H9 (cell line): ENCODE data around the gene HABP4. TPM values are rescaled to one million over a fixed set of nuclear protein-coding genes. Genes with fewer than 3 reads are reported as not detected.

Experiments used
- DNase-seq: peaks from one replicate; pipeline ENCODE4 v3.0.0-alpha.2; 2017
- H2AFZ ChIP-seq: one replicate; pipeline ENCODE4 v1.6.1; 2013; ENCODE audit warnings: mild to moderate bottlenecking, low read length, control low read depth, moderate library complexity
- H2AK5ac ChIP-seq: 2 replicates; pipeline ENCODE4 v1.6.1; 2013; ENCODE audit warnings: low read length, control low read depth, mixed read lengths; ENCODE audit not compliant: insufficient read length
- H2BK120ac ChIP-seq: one replicate; pipeline ENCODE4 v1.6.1; 2013; ENCODE audit warnings: low read depth, mild to moderate bottlenecking, low read length, control low read depth, inconsistent platforms; ENCODE audit not compliant: poor library complexity, severe bottlenecking
- H2BK12ac ChIP-seq: 2 replicates; pipeline ENCODE4 v1.6.1; 2013; ENCODE audit warnings: low read length, control low read depth, mixed read lengths, low read depth; ENCODE audit not compliant: insufficient read length
- H2BK15ac ChIP-seq: 2 replicates; pipeline ENCODE4 v1.6.1; 2013; ENCODE audit warnings: low read depth, low read length, control low read depth
- H2BK20ac ChIP-seq: one replicate; pipeline ENCODE4 v1.6.1; 2013; ENCODE audit warnings: low read depth, mild to moderate bottlenecking, low read length, control low read depth, inconsistent platforms; ENCODE audit not compliant: poor library complexity, severe bottlenecking
- H2BK5ac ChIP-seq: 2 replicates; pipeline ENCODE4 v1.6.1; 2013; ENCODE audit warnings: low read length, control low read depth, mixed read lengths; ENCODE audit not compliant: insufficient read length
- H3K14ac ChIP-seq: 2 replicates; pipeline ENCODE4 v1.6.1; 2013; ENCODE audit warnings: low read length, control low read depth; ENCODE audit not compliant: insufficient read depth
- H3K18ac ChIP-seq: 2 replicates; pipeline ENCODE4 v1.6.1; 2013; ENCODE audit warnings: low read depth, mild to moderate bottlenecking, mixed read lengths, low read length, control low read depth; ENCODE audit not compliant: insufficient read length
- H3K23ac ChIP-seq: 2 replicates; pipeline ENCODE4 v1.6.1; 2013; ENCODE audit warnings: low read length, control low read depth, mixed read lengths, low read depth; ENCODE audit not compliant: insufficient read length
- H3K23me2 ChIP-seq: 2 replicates; pipeline ENCODE4 v1.6.1; 2013; ENCODE audit warnings: low read depth, mild to moderate bottlenecking, mixed read lengths, low read length, control low read depth; ENCODE audit not compliant: insufficient read length, poor library complexity, severe bottlenecking
- H3K27ac ChIP-seq: 2 replicates; pipeline ENCODE4 v1.5.1; 2013; ENCODE audit warnings: low read length, control low read depth, mixed read lengths, low read depth; ENCODE audit not compliant: insufficient read length
- H3K27me3 ChIP-seq: 2 replicates; pipeline ENCODE4 v1.6.1; 2013; ENCODE audit warnings: low read length, control low read depth, inconsistent platforms; ENCODE audit not compliant: insufficient read depth
- H3K4ac ChIP-seq: 2 replicates; pipeline ENCODE4 v1.6.1; 2013; ENCODE audit warnings: low read depth, mild to moderate bottlenecking, control low read depth, inconsistent platforms, low read length, moderate library complexity
- H3K4me1 ChIP-seq: 2 replicates; pipeline ENCODE4 v1.6.1; 2013; ENCODE audit warnings: low read length, control low read depth, inconsistent platforms; ENCODE audit not compliant: insufficient read depth
- H3K4me2 ChIP-seq: 2 replicates; pipeline ENCODE4 v1.6.1; 2013; ENCODE audit warnings: low read length, control low read depth, mixed read lengths; ENCODE audit not compliant: insufficient read length, insufficient read depth
- H3K56ac ChIP-seq: 2 replicates; pipeline ENCODE4 v1.6.1; 2013; ENCODE audit warnings: low read depth, mild to moderate bottlenecking, mixed read lengths, low read length, control low read depth; ENCODE audit not compliant: insufficient read length
- H3K79me1 ChIP-seq: 2 replicates; pipeline ENCODE4 v1.6.1; 2013; ENCODE audit warnings: low read depth, mild to moderate bottlenecking, moderate library complexity, low read length, control low read depth, inconsistent platforms; ENCODE audit not compliant: insufficient read depth, poor library complexity, severe bottlenecking
- H3K79me2 ChIP-seq: 2 replicates; pipeline ENCODE4 v1.6.1; 2013; ENCODE audit warnings: low read length, control low read depth, inconsistent platforms; ENCODE audit not compliant: insufficient read depth
- H3K9ac ChIP-seq: 2 replicates; pipeline ENCODE4 v1.6.1; 2013; ENCODE audit warnings: low read length, control low read depth, mixed read lengths; ENCODE audit not compliant: insufficient read length; ENCODE audit errors: extremely low read depth
- H3K9me3 ChIP-seq: one replicate; pipeline ENCODE4 v1.6.1; 2013; ENCODE audit warnings: low read depth, low read length, inconsistent platforms; ENCODE audit not compliant: control insufficient read depth
- H3T11ph ChIP-seq: one replicate; pipeline ENCODE4 v1.6.1; 2013; ENCODE audit warnings: mild to moderate bottlenecking, low read length, control low read depth, inconsistent platforms
- H4K20me1 ChIP-seq: one replicate; pipeline ENCODE4 v1.6.1; 2013; ENCODE audit not compliant: control insufficient read depth, insufficient read length, insufficient read depth
- H4K5ac ChIP-seq: 2 replicates; pipeline ENCODE4 v1.6.1; 2013; ENCODE audit warnings: low read depth, mild to moderate bottlenecking, mixed read lengths, low read length, control low read depth; ENCODE audit not compliant: insufficient read length
- H4K8ac ChIP-seq: replicated peaks from 2 replicates; pipeline ENCODE4 v1.6.1; 2013; ENCODE audit warnings: low read length, control low read depth, mixed read lengths, low read depth; ENCODE audit not compliant: insufficient read length
- H4K91ac ChIP-seq: 2 replicates; pipeline ENCODE4 v1.6.1; 2013; ENCODE audit warnings: low read depth, mild to moderate bottlenecking, moderate library complexity, mixed read lengths, low read length, control low read depth; ENCODE audit not compliant: insufficient read length
- H3K27ac Mint-ChIP-seq, 3 experiments: 2 replicates in 2 of 3; 3 replicates in 1 of 3; pipeline ENCODE4 v1.8.0; 2020 to 2021; ENCODE audit warnings: mixed read lengths in 3 of 3, mild to moderate bottlenecking in 1 of 3, moderate library complexity in 1 of 3
- H3K27me3 Mint-ChIP-seq: 2 replicates; pipeline ENCODE4 v1.8.0; 2021; ENCODE audit warnings: low read depth, mild to moderate bottlenecking, moderate library complexity, mixed read lengths
- H3K36me3 Mint-ChIP-seq, 3 experiments: 2 replicates in 2 of 3; 3 replicates in 1 of 3; pipeline ENCODE4 v1.8.0; 2020 to 2021; ENCODE audit warnings: low read depth in 3 of 3, mixed read lengths in 3 of 3; ENCODE audit not compliant: insufficient read depth in 1 of 3
- H3K4me1 Mint-ChIP-seq, 2 experiments: 2 replicates each; pipeline ENCODE4 v1.8.0; 2020; ENCODE audit warnings: mixed read lengths in 2 of 2
- H3K4me3 Mint-ChIP-seq, 2 experiments: 2 replicates in 1 of 2; 3 replicates in 1 of 2; pipeline ENCODE4 v1.8.0; 2020 to 2021; ENCODE audit warnings: mild to moderate bottlenecking in 2 of 2, mixed read lengths in 2 of 2, moderate library complexity in 1 of 2
- H3K9me3 Mint-ChIP-seq, 2 experiments: 2 replicates in 1 of 2; 3 replicates in 1 of 2; pipeline ENCODE4 v1.8.0; 2020; ENCODE audit warnings: mild to moderate bottlenecking in 2 of 2, mixed read lengths in 2 of 2, moderate library complexity in 1 of 2
- CTCF ChIP-seq: fragments of 200-600 bp; sonication (generic); conservative IDR thresholded peaks from 3 replicates; pipeline ENCODE4 v1.8.0; 2021; ENCODE audit warnings: antibody characterized with exemption, mild to moderate bottlenecking
- WGBS: extraction: QIAGEN DNeasy Blood & Tissue Kit; methylation state at CpG from one replicate; pipeline ENCODE4 v1.1.7; 2013; ENCODE audit warnings: missing lambda C conversion rate, low lambda C conversion rate, mixed read lengths; ENCODE audit not compliant: insufficient read length; ENCODE audit errors: extremely low coverage; 5-methylcytosine and 5-hydroxymethylcytosine counted together
- total RNA-seq: library from RNA; stranded (reverse); gene quantifications from 2 replicates; pipeline ENCODE4 v1.2.1, GENCODE V29; 2021

HABP4 gene
- total RNA-seq, 1 experiment from 2014 or later, result 7.5 TPM

- Histone ChIP-seq H4K20me1 (no peaks in the 10 kb centered on the region), H2BK20ac (no peak overlapping the region), H3K18ac (no peak overlapping the region), H3K79me2 (no peaks in the 10 kb centered on the region), H3K23ac (no peak overlapping the region), H4K91ac (no peak overlapping the region), H3K79me1 (no peaks in the 10 kb centered on the region), H2BK15ac (no peak overlapping the region), H3K9ac (no peak overlapping the region), H2BK12ac (no peak overlapping the region), H3T11ph (no peak overlapping the region), H2BK5ac (no peak overlapping the region), H2BK120ac (no peak overlapping the region), H4K5ac (no peak overlapping the region), H2AK5ac (no peak overlapping the region), H3K27me3 (no peaks in the 10 kb centered on the region), H3K4ac (no peak overlapping the region), H2AFZ (no peak overlapping the region), H3K9me3 (no peaks in the 10 kb centered on the region), H3K23me2 (no peaks in the 10 kb centered on the region), H3K4me2 (no peak overlapping the region), H3K14ac (no peak overlapping the region), H3K27ac (no peak overlapping the region), H4K8ac (no peak overlapping the region), H3K56ac (no peak overlapping the region), H3K4me1 (no peaks in the 10 kb centered on the region)
- no peak overlapping the region; a peak in 1 of 7 replicates for H3K27ac Mint-ChIP-seq
- TF ChIP-seq CTCF, result no peak
- no CpG with 5 or more reads among the region's 4 CpGs for WGBS
- H3K36me3 Mint-ChIP-seq, result peaks cover 29 to 41% (median 32%) of the 10 kb centered on the region in 3 experiments; a peak in 6 of 7 replicates
- no peaks in the 10 kb centered on the region for H3K27me3 Mint-ChIP-seq
- H3K9me3 Mint-ChIP-seq, result no peaks in the 10 kb centered on the region
- H3K4me1 Mint-ChIP-seq, result no peaks in the 10 kb centered on the region
- no peak for DNase-seq
- no peak overlapping the region for H3K4me3 Mint-ChIP-seq
Observed at GRCh38 chr9:96522366-96522765, 72.4 kb downstream of the HABP4 start.
